Measurements from ENCODE around the gene VSIG1. TPM values are rescaled to one million over a fixed set of nuclear protein-coding genes. Genes with fewer than 3 reads are reported as not detected.

Gene VSIG1
- 0.20 and 0.65 TPM in 2 replicates for total RNA-seq

DNA sequence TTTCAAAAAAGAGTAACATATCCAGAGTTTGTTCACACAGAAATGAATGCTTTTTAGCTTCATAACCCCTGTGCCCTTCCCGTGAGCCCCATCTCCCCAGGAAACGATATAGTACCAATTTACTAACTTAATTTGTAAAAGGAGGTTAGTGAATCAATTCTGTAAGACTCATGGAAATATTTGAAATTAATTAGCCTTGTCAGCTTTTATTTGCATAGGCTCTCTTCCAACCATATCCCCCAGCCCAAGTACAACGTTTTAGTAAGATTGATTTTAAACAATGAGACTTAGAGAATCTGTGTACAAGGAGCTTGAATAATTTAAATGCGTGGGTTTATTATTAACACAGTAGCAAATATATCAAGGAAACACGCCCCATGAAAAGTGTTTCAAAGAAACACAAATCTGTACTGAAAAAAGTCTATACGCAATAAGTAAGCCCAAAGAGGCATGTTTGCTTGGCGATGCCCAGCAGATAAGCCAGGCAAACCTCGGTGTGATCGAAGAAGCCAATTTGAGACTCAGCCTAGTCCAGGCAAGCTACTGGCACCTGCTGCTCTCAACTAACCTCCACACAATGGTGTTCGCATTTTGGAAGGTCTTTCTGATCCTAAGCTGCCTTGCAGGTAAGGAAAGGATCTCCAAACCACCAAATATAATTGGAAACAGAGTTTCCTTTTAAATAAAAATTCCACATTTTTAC, at the start of gene VSIG1:
VSIG1 (plus strand) TSS at position 512 of the 703 bp plus-strand sequence; CDS start at position 578, 66 bp downstream.
- DNase-seq (ENCODE audit: low read depth in 2 of 2) = no peak

GRCh38 chrX:107996124-107996523, 48.7 kb upstream of the VSIG1 start:
- DNase-seq (ENCODE audit: low read depth in 2 of 2) = no peak

- no peak for DNase-seq (ENCODE audit: low read depth in 2 of 2)
Observed at GRCh38 chrX:108000751-108001150, 44.1 kb upstream of the VSIG1 start.

DNA sequence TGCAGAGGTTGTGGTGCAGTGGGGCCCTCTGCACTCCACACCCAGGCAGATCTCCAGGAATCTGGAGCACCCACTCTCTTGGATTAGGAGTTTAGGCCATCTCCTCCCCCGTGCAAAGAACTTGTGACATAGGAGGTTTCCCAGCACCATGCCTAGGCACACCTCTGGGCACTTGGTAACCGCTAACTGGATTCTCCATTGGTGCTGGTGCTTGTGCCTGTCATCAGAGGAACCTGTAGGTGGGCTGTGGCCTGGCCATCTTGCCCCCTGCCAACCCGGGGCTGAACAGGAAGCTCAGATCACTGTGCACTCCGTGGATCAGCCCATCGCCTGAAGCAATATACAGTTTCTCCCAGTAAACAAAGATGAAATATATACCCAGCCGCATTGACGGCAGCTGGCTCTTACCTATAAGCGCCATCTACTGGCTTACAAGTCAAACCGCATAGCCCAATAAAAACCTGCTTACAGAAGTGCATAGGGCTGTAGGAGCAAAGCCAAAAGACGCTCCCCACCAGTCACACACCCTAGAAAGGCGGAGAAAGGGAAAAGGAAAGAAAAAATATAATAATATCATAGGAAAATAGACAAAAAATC, 43.5 kb upstream of the VSIG1 start:
- DNase-seq (ENCODE audit: low read depth in 2 of 2) = peak; percentile 38 to 63

GRCh38 chrX:108018656-108019381, 26.0 kb upstream of the VSIG1 start:
- no peak for DNase-seq (ENCODE audit: low read depth in 2 of 2)

DNA sequence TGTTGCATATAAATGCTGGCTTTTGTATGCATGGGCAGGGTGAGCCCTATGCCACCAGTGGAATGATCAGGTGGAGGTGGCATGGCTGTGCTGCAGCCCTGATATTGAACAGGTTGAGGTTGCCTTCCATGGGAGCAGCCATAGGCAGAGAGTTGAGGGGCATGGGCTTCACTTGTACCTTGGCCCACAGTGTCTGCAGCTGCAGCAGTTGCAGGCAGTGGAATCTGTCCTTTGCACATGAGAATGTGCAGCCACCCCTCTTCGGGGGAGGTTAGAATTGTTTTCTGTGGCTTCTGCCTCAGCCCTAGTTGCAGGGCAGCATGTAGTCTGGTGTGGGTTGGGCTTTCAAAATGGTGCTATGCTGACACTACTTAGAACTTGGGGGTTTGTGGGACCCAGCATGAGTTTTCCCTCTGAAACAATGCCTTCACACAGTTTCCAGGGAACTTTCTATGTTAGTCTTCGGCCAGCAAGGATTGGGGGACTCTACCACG, 25.4 kb upstream of the VSIG1 start:
- DNase-seq (ENCODE audit: low read depth in 2 of 2) = no peak

GRCh38 chrX:108020631-108021030, 24.2 kb upstream of the VSIG1 start:
- DNase-seq (ENCODE audit: low read depth in 2 of 2) = peak; percentile 41 to 56

DNA sequence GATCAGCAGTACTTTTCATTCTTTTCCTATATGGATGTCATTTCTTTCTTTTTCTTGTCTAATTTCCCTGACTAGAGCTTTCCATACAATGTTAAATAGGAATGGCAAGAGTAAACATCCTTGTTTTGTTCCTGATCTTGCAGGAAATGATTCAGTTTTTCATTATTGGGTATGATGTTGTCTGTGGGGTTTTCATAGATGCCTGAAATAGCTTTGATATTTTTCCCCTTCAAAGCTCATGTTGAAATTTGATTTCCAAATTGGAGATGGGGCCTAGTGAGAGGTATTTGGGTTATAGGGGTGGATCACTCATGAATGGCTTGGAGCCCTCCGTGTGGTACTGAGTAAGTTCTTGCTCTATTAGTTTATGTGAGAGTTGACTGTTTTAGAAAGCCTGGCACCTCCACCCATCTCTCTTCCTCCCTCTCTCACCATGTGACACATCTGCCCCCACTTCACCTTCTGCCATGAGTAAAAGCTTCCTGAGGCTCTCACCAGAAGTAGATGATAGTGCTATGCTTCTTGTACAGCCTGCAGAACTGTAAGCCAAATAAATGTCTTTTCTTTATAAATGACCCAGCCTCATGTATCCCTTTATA, 22.3 kb upstream of the VSIG1 start:
- DNase-seq (ENCODE audit: low read depth in 2 of 2) = peak; percentile 25 to 72

DNA sequence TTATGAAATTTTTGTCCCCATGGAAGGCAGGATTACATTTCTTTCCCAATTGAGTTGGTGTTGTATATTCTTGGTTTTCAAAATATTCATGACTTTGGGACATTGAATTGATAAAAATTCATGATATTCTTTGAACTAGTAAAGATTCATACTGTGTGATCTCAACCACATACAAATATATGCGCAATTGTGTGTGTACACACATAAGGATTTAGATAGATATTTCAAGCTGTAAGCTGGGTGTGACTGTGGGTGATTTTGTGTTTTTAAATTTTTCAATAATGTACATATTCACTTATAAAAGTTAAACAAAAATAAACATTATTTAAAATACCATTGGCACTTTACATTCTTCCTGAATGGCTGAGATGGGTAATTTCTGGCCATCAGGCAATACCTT, 19.5 kb upstream of the VSIG1 start:
- no peak for DNase-seq (ENCODE audit: low read depth in 2 of 2)

DNA sequence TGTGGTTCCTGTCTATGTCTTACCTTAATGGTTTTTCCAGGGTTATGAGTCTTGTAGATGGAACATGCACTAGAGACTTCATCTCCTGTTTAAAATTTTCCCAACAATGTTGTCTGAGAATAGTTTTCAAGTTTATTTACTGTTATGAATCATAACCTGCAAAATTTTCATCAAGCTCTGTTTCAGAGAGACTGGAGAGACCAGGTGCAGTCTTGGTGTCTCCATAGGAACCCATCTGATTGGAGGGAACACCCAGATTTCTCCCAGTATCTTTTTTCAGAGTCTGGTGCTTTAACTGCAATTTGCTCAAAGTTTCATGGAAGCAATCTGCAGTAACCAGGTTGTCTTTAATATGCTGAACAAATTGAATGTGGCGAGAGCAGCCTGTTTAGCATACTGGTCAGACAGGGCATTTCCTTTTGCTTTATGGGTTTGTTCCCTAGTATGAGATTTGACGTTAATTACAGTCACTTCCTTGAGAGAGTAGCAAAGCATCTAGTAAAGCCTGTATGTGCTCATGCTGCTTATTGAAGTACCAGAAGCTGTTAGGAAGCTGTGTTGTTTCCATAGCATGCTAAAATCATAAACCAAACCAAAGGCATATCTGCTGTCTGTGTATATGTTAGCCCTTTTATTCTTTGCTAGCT, 18.8 kb upstream of the VSIG1 start:
- DNase-seq (ENCODE audit: low read depth in 2 of 2) = peak in 1 of 2 donors; percentile 87

- DNase-seq (ENCODE audit: low read depth in 2 of 2) = no peak
Observed at GRCh38 chrX:108028854-108029253, 16.0 kb upstream of the VSIG1 start.

DNA sequence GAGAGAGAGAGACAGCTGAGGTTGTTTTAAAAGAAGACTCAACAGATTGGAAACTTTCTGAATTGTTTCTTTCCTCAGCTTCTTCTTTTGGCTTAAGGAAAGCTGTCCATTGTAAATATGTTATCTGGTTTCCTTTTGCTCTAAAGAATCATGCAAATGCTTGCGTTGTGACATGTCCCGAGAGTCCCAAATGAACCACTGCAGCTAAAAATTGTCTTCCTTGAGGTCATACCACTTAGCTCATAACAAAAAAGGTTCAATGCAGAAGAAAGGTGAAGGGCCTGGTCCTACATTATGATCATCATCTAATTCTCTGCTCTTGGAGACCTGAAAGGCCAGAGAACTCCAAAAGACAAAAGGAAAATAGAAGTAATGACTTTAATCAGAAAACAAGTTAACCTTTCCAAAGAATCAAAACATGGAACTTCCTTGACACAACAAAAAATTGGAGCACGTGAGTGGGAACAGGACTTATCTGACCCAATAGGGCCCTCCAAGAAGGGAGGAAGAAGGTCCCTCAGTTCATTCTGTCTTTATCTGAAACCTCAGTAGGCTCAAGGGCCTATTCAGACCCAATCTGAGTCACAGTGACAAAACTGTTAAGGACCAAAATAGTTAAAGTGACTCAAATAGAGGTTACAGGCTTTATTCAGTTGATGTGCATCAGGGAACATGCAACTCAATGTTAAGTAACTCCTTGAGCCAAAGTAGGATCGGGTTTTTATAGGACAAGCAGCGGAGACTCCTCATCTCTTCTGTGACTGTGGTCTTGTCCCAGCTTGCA, 14.7 kb upstream of the VSIG1 start:
- no peak for DNase-seq (ENCODE audit: low read depth in 2 of 2)

DNA sequence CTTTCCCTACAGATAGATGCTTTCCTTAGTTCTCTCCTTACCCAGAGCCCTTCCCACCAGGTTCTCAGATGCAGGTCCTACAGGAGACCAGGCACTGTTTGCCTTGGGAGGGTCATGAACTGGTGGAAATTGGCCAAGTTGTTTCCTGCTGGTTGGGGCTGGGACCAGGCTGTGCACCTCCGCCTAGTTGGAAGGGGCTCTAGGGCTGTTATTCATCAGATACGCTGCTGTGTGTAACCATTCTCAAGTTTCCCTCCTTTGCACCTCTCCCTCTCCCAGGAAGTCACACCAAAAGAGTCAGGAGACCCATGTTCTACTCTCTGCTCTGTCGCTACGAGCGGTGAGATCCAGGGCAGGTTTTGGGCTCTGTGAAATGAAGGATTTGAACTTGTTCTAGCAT, 11.9 kb upstream of the VSIG1 start:
- DNase-seq (ENCODE audit: low read depth in 2 of 2) = no peak

- DNase-seq (ENCODE audit: low read depth in 2 of 2) = no peak
Observed at GRCh38 chrX:108033890-108034289, 11.0 kb upstream of the VSIG1 start.

GRCh38 chrX:108034725-108035124, 10.1 kb upstream of the VSIG1 start:
- DNase-seq (ENCODE audit: low read depth in 2 of 2) = no peak

DNA sequence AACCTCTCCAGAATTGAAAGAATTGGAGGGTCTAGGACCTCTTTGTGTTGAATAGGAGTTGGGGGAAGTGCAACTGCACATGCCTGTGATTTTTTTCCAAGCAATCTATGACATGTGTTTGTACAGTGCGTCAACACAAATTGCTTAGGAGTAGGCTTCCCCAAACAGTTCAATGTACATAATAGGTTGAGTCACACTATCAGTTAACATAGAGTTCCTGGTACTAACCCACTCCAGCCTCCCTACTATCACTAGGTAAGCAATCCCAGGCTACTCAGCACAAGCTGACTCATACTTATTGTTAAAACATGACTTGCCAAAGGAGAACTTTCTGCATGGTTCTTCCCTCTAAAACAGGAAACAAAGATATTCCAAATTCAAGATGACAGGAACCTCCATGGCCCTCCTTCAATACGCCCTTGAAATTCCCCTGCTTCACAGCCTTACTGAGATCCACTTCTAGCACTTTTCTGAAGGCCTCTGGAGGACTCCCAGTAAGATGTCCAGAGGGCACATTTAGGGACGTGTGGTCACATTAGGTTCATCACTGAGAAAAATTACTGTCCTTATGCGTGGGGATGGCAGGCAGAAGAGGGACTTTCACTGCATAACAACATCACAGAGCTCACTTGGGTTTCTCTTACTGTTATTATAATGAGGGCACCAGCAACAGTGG, 8.4 kb upstream of the VSIG1 start:
- DNase-seq (ENCODE audit: low read depth in 2 of 2) = peak; percentile 24 to 93

DNA sequence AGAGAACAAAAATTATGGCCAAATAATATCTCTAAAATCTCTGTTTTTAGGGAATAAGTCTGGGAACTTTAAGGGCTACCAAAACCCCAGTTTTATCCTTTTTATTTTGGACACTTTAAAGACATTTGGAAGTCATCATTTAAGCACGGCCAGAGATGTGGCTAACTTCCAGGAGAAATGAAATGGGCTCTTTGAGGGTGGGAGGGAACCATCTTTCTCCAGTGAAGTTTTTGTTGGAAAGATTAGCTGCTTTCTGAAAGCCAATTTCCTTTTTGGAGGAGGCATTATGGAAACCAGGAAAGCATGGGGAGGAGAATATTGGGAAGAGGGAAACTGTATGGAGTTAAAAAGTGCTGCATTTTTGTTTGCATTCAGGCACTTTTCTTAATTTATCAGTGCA, 4.8 kb downstream of the VSIG1 start:
- peak in 1 of 2 donors; percentile 4 for DNase-seq (ENCODE audit: low read depth in 2 of 2)

DNA sequence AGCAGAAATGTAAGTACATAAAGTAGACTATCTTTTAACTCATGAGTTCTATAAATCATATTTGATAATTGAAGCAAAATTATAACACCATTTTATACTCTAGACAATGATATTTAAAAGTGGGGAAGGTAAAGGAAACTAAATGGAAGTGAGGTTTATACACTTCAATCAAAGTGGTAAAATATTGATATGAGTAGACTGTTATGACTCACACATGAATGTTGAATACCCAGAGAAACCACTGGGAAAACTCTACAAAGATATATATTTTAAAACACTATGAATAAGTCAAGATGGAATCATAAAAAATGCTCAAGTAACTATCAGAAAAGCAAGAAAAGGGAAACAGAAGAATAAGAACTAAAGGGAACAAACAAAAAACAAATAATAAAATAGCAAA, 8.4 kb downstream of the VSIG1 start:
- no peak for DNase-seq (ENCODE audit: low read depth in 2 of 2)

DNA sequence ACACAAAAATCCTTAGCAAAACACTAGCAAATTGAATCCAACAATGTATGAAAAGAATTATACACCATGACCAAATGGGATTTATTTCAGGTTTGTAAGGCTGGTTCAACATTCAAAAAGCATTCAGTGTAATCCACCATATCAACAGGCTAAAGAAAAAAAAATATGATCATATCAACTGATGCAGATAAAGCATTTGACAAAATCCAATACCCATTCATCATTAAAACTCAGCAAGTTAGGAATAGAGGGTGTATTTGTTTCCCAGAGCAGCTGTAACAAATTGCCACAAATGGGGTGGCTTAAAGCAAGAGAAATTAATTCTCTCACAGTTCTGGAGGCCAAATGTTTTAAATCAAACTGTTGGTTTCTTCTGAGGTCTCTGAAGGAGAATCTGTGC, 10.7 kb downstream of the VSIG1 start:
- no peak for DNase-seq (ENCODE audit: low read depth in 2 of 2)

DNA sequence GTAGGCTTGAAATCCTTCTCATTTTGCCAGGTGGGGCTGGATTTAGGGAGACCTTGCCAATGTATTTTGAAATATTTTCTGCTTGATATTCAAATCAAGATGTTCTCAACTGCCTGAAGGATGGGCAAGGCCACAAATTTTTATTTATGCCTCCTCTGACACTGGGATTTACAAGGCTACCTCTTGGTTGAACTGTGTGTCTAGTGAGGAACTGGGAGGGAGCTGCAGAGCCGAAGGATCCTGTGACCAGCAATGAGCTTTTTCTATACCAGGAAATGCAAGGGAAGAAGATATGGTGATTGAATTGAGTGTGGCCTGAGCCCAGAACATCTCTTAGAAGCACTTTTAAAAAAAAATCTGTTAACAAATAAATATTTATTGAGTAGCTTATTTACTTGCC, 14.9 kb downstream of the VSIG1 start:
- no peak for DNase-seq (ENCODE audit: low read depth in 2 of 2)
